ENCODE results near the gene LAT. TPM values are rescaled to one million over a fixed set of nuclear protein-coding genes. Genes with fewer than 3 reads are reported as not detected.

Gene LAT
- total RNA-seq, 1 experiment from 2014 or later: 3.7 TPM

- in situ Hi-C loops (cut with HindIII; ENCODE audit: low pct_unique_long_range_greater_than_20kb, low sequenced_read_pairs): no loop called here
- ChIA-PET POLR2A (interaction anchor here (0.6 kb wide), 1 partner anchor 113 kb away, joined by 9 read pairs; no protein-coding TSS in a partner anchor), CTCF (interaction anchor here (0.8 kb wide), 1 partner anchor 70 kb away, joined by 4 read pairs; no protein-coding TSS in a partner anchor)
- Histone ChIP-seq H3K27ac (ENCODE audit: low read length) (no peak overlapping the region), H3K9me3 (ENCODE audit: control insufficient read depth, insufficient read depth, low read depth, low read length) (no peaks in the 10 kb centered on the region), H3K27me3 (ENCODE audit: control insufficient read depth, insufficient read depth, low read length) (no peaks in the 10 kb centered on the region), H3K4me3 (ENCODE audit: low read depth in 2 of 2, low read length in 2 of 2) (no peak overlapping the region), H3K4me1 (ENCODE audit: control insufficient read depth, insufficient read depth, low read length) (peaks cover 3% of the 10 kb centered on the region; the same call in 1 of the 2 replicates), H3K36me3 (ENCODE audit: control insufficient read depth, insufficient read depth, low read length) (no peaks in the 10 kb centered on the region)
- no peak for ATAC-seq
- no peak for DNase-seq (ENCODE audit: low read depth, low spot score)
- intact Hi-C loops (cut with micrococcal nuclease; ENCODE audit: unreplicated experiment): loop anchor here (10.0 kb wide), 2 partner anchors 68 to 98 kb away; partner anchors contain the start of genes ATP2A1 and TUFM
- TF ChIP-seq REST (IDR thresholded peaks at IDR 0.05; ENCODE audit: insufficient read depth in 1 of 2, low read depth in 2 of 2, low read length in 1 of 2) (no peak), TCF7L2 (IDR thresholded peaks at IDR 0.05; ENCODE audit: low read depth, low read length) (no peak), SIN3A (IDR thresholded peaks at IDR 0.05; ENCODE audit: borderline replicate concordance, insufficient read depth, low read depth, low read length) (no peak), POLR2AphosphoS5 (IDR thresholded peaks at IDR 0.05; ENCODE audit: low read depth, low read length) (no peak), CTCF (IDR thresholded peaks at IDR 0.05) (no peak)
- BruUV-seq (replicated peaks): no TSS peak
Measured at GRCh38 chr16:28943281-28943680, 41.6 kb upstream of the LAT start.

- CTCF ChIA-PET: interaction anchor here (0.6 kb wide), 1 partner anchor 466 kb away, joined by 4 read pairs; no protein-coding TSS in a partner anchor
- no peaks in the 10 kb centered on the region for H3K27me3 ChIP-seq (ENCODE audit: control insufficient read depth, insufficient read depth, low read length)
- H3K4me1 ChIP-seq (ENCODE audit: control insufficient read depth, insufficient read depth, low read length): peaks cover 3% of the 10 kb centered on the region; the same call in 1 of the 2 replicates
- DNase-seq (ENCODE audit: low read depth, low spot score) (no peak), ATAC-seq (no peak)
- intact Hi-C loops (cut with micrococcal nuclease; ENCODE audit: unreplicated experiment): loop anchor here (10.0 kb wide), 2 partner anchors 72 to 102 kb away; partner anchors contain the start of genes ATP2A1 and TUFM
- POLR2A ChIA-PET: no interaction called here
- in situ Hi-C loops (cut with HindIII; ENCODE audit: low pct_unique_long_range_greater_than_20kb, low sequenced_read_pairs): no loop called here
- no TSS peak for BruUV-seq (replicated peaks)
- H3K4me3 ChIP-seq (ENCODE audit: low read depth in 2 of 2, low read length in 2 of 2): no peak overlapping the region
- no peak for TF ChIP-seq SIN3A (IDR thresholded peaks at IDR 0.05; ENCODE audit: borderline replicate concordance, insufficient read depth, low read depth, low read length)
- no peak for TF ChIP-seq POLR2AphosphoS5 (IDR thresholded peaks at IDR 0.05; ENCODE audit: low read depth, low read length)
- no peak for TF ChIP-seq TCF7L2 (IDR thresholded peaks at IDR 0.05; ENCODE audit: low read depth, low read length)
- no peak for TF ChIP-seq CTCF (IDR thresholded peaks at IDR 0.05)
- no peak for TF ChIP-seq REST (IDR thresholded peaks at IDR 0.05; ENCODE audit: insufficient read depth in 1 of 2, low read depth in 2 of 2, low read length in 1 of 2)
- H3K9me3 ChIP-seq (ENCODE audit: control insufficient read depth, insufficient read depth, low read depth, low read length): no peaks in the 10 kb centered on the region
- H3K27ac ChIP-seq (ENCODE audit: low read length): no peak overlapping the region
- H3K36me3 ChIP-seq (ENCODE audit: control insufficient read depth, insufficient read depth, low read length): no peaks in the 10 kb centered on the region
Measured at GRCh38 chr16:28946681-28947080, 38.2 kb upstream of the LAT start.
